CMK (cell line): ENCODE results near the gene ULK4.
"Not testable (repeated sequence)": the region's sequence is repeated elsewhere in the genome, so short reads cannot be mapped to it uniquely, and the experiment has no call there.

Experiments used
- DNase-seq: peaks from one replicate; pipeline ENCODE4 v3.0.0-alpha.2; 2010; ENCODE audit warnings: low read depth

ULK4 gene

DNA sequence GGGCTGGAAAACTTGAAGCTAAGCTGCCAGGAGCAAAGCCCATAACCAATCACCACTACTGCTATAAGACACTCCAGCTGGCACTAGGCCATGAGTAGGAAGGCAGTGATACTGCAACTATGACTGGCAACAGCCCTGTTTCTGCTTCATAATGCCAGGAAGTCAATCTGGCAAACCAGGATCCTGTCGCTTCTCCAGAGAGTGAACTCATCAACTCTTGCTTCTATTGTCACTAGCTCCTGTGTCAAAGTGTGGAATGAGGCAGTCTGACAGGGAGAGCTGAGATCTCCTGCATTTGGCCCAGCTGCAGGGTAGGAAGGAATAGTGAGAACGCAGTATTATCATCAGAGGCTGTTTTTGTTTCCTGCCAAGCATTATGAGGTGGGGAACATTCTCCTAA is 657.3 kb downstream of the ULK4 start:
- DNase-seq = no peak

DNA sequence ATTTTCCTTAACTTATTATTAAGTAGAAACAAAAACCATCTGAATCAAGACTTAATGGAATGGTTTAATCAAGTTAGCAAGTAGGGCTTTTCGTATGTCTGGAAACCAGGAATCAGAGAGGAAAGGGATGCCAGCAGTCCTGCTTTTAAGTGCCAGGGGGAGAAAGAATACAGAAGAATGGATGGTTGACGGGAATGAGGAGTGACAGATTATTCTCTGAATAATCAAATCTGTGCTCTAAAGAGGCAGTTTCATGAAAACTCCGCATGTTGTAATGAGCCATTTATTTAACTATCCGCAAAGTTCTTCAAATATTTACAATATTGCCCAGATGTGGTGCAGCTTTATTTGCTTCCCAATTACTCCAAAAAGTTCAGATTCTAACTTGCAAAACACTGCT is 659.6 kb downstream of the ULK4 start:
- DNase-seq = no peak

DNA sequence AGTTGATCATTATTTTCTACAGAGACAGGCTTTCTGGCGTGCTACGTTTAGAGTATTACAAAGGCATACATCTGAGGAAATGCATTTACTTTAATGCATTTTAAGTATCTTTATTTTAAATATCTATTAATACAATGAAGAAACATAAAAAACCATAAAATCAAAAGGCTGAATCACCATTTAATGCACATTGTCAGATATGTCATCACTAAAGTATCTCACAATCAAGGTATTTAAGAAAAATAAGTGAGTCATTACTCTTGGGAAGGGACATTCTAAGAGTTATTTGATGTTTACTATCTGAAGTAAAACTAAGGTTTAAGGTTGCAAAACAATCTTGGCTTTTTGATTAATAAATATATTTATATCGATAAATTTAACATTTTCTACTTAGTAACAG is 660.4 kb downstream of the ULK4 start:
- DNase-seq = no peak

DNA sequence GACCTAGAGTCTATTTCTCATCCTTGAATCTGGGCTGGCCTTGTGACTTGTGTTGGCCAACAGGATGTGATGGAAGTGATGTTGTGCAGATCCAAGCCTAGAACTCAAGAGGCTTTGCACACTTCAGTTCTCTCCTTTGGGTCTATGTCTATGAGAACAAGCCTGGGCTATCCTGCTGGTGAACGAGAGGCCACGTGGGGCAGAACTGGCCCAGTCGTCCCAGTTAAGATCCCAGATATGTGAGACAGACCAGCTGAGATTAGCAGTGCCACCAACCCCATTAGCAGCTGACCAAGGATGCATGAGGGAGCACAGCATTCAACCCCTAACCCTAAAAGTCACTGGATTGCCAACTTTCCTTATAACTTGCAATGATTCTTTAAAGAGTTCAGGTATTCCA is 662.9 kb downstream of the ULK4 start:
- no peak for DNase-seq

DNA sequence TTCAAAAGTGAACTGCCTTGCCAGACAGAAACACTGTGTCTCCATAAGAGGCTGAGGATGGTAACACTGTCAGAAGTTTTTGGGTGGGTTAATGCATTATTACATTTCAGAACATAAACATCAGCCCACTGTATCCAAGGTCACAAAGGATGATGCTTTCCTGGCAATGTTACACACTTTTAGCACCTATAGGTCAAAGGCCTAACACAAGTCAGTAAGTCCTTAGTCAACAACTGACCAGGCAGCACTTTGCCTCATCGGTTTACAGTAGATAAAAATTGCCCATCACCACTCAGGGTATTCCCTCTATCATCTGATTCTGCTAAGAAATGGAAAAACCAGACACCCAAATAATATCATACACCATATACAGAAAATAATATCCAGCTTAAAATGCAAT is 664.2 kb downstream of the ULK4 start:
- no peak for DNase-seq

DNA sequence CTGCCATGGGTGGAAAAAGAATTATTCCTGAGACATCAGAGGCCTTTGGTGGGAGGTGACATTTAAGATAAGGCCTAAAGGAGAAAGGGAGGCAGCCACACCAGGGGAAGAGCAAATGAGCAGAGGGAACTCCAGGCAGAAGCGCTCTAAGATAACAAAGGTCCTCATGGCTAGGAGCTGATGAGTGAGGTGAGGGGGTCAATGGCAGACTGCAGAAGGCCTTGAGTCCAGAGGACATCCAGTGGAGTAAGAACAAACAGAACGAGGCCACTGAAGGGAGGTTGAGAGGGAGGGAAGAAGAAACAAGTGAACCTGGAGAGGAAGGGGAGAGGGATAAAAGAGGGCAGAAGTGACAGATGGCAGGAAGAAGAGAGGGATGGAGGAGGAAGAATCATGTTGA is 665.3 kb downstream of the ULK4 start:
- no peak for DNase-seq

DNA sequence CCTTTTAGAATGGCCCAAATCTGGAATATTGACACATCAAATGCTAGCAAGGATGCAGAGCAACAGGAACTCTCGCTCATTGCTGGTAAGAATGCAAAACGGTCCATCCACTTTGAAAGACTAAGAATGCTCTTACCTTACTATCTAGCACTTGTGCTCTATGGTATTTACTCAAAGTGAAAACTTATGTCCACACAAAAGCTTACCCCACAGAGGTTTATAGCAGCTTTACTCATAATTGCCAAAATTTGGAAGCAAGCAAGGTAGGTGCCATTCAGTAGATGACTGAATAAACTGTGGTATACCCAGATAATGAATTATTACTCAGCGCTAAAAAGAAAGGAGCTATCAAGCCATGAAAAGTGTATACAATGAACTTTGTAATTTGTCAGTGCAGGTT is 666.2 kb downstream of the ULK4 start:
- DNase-seq = no peak

DNA sequence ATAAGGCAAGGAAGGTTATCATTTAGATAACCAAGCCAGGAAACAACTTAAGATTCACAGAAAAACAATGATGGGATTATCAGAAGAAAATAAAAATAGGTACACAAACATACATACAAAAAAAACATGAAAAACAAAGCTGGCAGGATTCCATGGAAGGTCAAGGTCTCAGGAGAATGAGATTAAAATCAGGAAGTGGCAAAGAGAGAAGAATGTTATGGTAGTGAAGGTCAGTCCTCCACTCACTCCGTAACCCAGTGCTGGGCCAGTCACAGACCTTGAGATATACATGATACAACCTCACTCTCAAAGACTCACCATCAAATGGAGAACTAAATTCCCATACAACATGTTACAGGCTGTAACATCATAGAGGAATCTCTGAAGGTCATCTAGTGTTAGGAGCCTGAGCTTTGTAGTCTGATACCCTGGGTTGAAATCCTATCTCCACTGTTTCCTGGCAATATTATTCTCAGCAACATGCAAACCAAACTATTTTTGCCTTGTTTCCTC is 668.7 kb downstream of the ULK4 start:
- no peak for DNase-seq

DNA sequence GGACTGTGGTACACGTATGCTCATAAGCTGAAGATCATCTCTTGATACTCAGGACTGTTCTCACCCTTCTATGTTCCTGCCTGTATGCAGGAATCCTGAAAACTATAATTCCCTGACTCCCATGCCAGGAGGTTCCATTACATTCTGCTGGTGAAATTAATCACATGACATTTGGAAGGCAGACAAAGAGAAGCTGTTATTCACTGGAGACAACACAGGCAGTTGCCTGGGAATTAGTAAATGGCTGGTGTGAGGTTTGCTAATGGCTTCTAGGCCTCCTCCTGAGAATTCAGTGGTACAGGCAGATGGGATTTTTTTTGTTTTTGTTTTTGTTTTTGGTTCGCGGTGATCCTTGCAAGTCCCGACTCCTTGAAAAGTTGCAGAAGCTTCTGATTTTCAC is 671.2 kb downstream of the ULK4 start:
- no peak for DNase-seq

DNA sequence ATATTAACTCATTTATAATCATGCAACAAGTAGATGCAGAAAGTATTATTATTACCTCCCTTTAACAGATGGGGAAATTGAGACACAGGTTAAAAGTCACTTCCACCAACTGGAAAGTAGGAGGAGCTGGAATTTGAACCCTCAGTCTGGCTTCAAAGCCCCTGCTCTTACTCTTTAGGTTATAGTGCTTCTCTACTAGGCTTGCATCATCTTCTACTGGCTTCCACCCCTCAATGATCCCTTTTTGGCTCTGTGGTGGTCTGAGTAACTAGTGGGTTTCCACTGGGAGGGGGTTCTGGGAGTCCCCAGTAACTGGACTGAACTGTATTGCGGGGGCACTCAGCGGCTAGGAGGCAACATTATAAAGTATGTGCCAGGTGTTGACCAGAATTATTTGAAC is 671.6 kb downstream of the ULK4 start:
- DNase-seq = no peak

DNA sequence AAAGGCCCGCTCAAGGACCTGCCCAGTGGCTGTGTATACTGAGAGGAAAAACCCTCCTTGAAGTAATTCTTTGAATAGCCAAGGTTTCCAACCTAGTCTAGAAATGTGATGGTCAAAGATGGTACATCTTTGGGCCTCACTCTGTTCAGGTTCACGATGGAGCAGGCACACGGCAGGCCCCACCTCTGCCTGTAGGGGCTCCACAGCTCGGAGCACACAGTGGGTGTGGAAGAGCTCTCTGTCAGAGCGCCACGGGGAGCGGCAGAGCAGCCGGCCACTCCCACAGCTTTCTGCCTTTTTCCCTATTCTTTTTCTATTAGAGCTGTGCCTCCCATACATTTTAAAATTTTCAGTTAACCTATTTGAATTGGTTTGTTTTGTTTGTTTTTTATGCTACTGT is 673.1 kb downstream of the ULK4 start:
- no peak for DNase-seq

DNA sequence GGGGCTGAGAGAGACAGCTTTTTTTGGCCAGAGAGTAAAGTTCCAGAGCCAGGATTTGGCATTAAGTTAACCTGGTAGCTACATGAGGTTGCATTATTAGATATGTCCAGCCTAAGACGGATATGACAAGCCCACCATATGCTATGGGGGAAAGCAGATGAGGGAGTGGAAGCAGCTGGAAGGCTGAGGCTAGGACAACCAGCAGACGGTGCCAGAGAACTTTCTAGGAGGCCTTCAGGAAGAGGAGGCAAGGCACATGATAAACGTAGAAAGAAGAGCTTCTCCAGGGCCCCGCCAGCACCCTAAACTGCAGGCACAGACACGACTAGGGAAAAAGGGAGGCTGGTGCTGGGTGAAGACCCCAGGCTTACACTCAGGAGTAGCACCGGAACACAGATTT is 675.6 kb downstream of the ULK4 start:
- DNase-seq = no peak

DNA sequence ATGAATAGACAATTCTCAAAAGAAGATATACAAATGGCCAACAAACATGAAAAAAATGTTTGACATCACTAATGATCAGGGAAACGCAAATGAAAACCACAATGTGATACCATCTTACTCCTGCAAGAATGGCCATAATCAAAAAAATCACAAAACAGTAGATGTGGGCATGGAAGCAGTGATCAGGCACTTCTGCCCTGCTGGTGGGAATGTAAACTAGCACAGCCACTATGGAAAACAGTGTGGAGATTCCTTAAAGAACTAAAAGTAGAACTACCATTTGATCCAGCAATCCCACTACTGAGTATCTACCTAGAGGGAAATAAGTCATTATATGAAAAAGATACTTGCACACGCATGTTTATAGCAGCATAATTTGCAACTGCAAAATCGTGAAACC is 677.0 kb downstream of the ULK4 start:
- DNase-seq = not testable (repeated sequence)

DNA sequence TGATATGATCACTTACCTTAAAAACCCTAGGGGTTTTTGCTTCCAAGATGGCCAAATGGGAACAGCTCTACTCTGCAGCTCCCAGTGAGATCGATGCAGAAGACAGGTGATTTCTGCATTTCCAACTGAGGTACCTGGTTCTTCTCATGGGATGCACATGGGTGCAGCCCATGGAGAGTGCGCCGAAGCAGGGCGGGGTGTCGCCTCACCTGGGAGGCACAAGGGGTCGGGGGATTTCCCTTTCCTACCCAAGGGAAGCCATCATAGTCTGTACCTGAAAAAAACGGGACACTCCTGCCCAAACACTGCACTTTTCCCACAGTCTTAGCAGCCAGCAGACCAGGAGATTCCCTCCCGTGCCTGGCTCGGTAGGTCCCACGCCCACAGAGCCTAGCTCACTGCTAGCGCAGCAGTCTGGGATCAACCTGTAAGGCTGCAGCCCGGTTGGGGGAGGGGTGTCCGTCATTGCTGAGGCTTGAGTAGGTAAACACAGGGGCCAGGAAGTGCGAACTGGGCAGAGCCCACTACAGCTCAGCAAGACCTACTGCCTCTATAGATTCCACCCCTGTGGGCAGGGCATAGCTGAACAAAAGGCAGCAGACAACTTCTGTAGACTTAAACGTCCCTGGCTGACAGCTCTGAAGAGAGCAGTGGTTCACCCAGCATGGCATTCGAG is 684.0 kb downstream of the ULK4 start:
- DNase-seq = no peak

DNA sequence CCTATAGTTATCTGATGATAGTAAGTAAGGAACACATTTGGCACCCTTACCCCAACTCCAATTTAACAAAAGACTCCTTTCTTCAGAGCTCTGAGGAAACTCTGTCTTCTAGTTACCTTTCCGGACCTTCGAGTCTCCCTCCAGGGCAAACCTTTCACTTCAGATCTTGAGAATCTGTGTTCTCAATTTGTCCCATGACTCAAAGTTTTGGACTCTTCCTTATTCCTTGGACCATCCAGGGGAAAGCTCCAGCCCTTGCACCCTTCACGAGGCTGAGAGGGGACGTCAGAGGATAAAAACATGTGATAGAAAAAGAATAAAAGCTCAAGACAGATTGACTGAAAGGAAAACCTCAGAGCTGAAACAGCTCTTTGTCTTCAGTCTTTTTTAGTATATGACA is 685.7 kb downstream of the ULK4 start:
- no peak for DNase-seq

DNA sequence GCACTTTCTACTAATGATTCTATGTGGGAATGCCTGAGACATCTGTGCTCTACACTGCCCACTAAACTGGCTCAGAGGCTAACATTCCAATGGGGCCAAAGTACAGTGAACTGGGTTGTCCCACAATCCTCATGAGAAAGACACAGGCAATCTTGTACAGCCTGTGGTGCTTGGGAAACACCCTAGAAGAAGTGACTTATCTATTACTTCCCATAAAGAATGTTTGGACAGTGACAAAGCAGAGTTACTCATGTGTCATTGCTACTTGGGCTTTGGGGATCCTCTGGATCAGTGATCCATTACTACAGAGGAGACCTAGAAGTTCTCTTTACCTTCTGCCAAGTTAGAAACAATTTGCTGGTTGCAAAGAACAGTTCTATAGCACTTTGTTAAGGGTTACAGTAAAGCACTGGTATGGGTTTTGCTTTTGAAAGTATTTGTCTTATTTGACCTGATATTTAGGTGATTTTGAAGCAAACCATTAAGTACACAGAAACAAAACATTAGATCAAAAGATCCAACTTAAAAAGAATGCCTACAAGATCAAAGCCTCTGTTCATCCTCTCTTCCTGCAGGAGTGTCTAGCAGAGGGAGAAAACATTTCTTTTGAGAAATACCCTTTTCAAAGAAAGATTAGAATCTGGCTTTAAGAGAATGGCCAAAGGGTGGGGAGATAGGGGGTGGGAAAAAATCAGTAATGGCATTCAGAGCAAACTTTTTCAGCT is 686.8 kb downstream of the ULK4 start:
- no peak for DNase-seq

DNA sequence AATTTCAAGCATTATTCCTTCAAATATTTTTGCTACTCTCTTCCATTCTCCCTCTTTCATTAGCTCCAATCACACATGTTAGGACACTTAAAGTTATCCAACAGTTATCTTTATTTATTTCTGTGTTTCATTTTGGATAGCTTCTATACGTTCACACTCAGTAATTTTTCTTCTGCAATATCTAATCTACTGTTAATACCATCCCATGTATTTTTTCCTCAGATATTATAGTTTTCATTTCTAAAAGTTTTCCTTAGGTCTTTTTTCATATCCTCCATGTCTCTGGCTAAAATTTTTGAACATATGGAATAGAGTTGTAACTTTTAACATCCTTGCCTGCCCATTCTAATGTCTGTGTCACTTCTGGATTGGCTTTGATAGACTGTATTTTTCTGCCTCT is 689.2 kb downstream of the ULK4 start:
- DNase-seq = no peak

DNA sequence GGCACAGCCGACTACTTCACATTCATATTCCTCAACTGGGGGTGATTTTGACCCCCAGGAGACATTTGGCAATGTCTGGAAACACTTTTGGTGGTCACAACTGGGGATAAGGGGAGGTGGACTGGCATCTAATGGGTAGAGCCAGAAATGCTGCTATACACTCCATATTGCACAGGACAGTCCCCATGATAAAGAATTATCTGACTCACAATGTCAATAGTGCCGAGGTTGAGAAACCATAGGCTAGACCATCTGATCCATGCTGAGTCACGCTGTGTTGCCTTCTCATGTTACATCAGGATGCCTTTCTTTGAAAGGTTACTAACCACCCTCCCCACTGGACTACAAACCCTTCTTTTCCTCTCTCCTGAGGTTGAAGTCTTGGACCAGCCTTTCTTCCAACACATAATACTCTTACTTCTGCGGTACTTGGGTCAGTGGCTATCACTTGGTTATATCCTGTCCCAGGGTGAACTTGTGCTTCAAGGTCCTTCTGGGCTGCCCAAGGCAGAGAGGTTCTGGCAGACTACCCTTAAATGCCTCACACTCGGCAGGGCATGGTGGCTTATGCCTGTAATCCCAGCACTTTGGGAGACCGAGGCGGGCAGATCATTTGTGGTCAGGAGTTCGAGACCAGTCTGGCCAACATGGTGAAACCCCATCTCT is 693.8 kb downstream of the ULK4 start:
- DNase-seq = no peak

DNA sequence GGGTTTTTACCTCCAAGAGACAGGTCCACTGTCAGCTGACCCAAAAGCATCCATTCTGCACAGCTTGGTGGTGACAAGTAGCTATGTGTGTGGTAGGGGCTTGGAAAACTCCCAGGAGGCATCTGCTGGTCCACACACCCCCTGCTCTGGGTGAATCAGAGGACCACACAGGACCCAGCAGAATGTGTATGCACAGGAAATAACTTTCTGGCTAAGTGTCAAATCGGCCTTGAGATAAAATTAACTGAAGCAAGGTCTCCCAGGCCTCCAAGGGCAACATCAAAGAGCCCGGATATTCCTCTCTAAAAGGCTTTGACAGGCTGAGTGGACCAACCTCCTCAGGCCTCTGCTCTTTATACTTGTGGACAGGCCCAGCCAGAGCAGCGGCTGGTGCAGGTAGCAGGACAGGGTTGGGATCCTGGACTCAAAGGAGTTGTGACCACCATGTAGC is 696.1 kb downstream of the ULK4 start:
- DNase-seq = no peak

DNA sequence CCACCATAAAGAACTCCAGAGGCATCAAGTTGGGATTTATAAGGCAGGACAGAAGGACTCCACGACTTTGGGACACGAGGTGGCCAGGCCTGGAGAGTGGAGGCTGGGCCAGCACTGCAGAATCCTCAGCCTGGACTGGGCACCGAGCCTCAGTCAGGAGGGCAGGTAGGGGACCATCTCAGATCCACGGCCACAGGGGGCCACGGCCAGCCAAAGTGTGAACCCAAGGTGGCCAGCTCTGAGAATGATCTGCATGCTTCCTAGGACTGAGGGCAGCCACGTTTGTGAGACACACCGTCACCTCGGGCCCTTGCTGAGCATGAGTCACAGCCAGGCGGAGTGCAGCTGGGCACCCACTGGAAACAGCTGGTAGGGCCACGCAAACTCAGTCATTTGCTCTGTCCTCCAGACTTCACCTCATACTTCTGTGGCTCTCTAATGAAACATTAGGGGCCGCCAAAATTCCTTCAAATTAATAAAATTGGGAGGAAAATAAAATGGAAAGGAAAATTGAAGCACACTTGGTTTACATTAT is 696.8 kb downstream of the ULK4 start:
- no peak for DNase-seq

DNA sequence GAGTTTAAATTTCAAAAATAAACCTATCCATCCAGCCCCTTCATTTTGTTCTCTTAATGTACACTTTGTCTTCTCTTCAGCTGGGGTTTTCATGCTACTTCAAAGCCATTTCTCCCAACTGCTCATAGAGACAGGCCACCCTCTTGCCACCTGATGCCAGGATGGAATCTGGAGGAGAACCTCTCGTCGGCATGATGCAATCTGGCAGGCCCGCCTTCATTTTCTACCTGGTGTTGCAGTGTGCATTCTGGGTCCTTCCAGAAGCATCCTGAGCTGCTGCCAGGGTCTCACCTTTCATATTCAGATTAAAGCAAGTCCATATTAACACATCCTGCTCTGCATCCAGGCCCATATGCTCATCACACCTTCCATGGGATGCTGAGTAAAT is 701.8 kb downstream of the ULK4 start:
- DNase-seq = no peak

DNA sequence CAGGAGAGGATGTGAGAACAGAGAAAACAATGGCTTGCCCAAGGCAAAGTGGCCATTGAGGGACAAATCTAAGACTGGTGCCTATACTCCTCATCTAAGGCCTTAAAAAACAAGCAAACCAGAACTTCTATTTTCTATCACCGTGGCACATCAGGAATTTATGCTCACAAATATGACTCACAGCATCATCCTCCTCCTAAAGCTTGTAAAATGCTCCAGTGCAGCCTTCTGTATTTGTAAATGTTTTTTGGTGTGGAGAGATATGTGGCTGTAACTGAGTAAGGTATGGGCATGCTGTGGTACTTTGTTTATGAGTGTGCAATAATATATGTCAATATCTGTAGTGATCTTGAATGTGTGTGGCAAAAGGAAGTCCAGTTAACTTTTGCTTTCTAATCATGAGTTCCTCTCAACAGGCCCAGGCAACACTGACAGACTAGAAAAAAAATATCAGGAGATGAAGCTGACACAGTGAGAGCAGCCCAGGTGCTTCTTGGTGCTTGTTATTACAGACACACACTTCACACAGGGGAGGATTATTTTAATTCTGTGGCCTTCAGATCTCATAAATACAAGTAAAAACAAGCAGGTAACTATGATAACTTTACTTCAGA is 702.3 kb downstream of the ULK4 start:
- no peak for DNase-seq
